Vagina (tissue), 2 donors: ENCODE data around the gene SGCA. TPM values are rescaled to one million over a fixed set of nuclear protein-coding genes. Genes with fewer than 3 reads are reported as not detected.

Source experiments
- DNase-seq, 2 donors: peaks; one replicate each; pipeline ENCODE4 v3.0.0-alpha.2; 2017; ENCODE audit errors: extremely low spot score in 2 of 2
- H3K27ac ChIP-seq: fragments of 200-600 bp; sonication (generic); one replicate; pipeline ENCODE4 v1.5.1; 2019
- H3K27me3 ChIP-seq: fragments of 200-600 bp; sonication (generic); one replicate; pipeline ENCODE4 v1.5.1; 2019
- H3K36me3 ChIP-seq, 2 donors: fragments of 200-600 bp; sonication (generic); one replicate each; pipeline ENCODE4 v1.5.1; 2017 to 2019
- H3K4me1 ChIP-seq: fragments of 200-600 bp; sonication (generic); one replicate; pipeline ENCODE4 v1.5.1; 2019
- H3K4me3 ChIP-seq, 2 donors: fragments of 200-600 bp; sonication (generic); 1 replicate in 1 of 2; 2 replicates in 1 of 2; pipeline ENCODE4 v1.5.1; 2016 to 2019
- H3K9me3 ChIP-seq: fragments of 200-600 bp; sonication (generic); one replicate; pipeline ENCODE4 v1.5.1; 2019
- CTCF ChIP-seq, 3 experiments: fragments of 450-650 bp in 2 of 3; fragments of 200-600 bp in 1 of 3; sonication (generic) in 1 of 3; IDR thresholded peaks; one replicate each; pipeline ENCODE4 v1.5.1; 2017 to 2019; ENCODE audit warnings: antibody characterized with exemption in 3 of 3, mild to moderate bottlenecking in 2 of 3, moderate library complexity in 2 of 3
- POLR2A ChIP-seq, 2 donors: fragments of 450-650 bp; IDR thresholded peaks; one replicate each; pipeline ENCODE4 v1.6.1; 2017; ENCODE audit warnings: antibody characterized with exemption in 2 of 2, mild to moderate bottlenecking in 2 of 2, moderate library complexity in 2 of 2
- POLR2AphosphoS5 ChIP-seq, 2 donors: sonication (generic); formaldehyde crosslinking; IDR thresholded peaks; one replicate each; pipeline ENCODE4 v1.9.0; 2017; ENCODE audit warnings: antibody characterized with exemption in 2 of 2, mild to moderate bottlenecking in 2 of 2, low read depth in 1 of 2; ENCODE audit not compliant: insufficient read depth in 1 of 2
- intact Hi-C: fragments of 100-400 bp; cut with DNase I; formaldehyde crosslinking; loops from one replicate; pipeline ENCODE4 v1.15.1; 2023
- total RNA-seq: library from RNA; depleted of rRNA; stranded (reverse); fragments of >200 nt; gene quantifications from one replicate; pipeline ENCODE4 v1.2.3, GENCODE V29; 2016

The SGCA gene
- total RNA-seq, 1 donor from 2014 or later: 2.2 TPM

- DNase-seq: no peak
- Histone ChIP-seq H3K27ac (peak overlapping the region; percentile 97), H3K4me1 (peaks cover 95% of the 10 kb centered on the region), H3K9me3 (no peaks in the 10 kb centered on the region), H3K4me3 (no peak overlapping the region), H3K27me3 (no peaks in the 10 kb centered on the region), H3K36me3 (peaks cover 4 to 86% of the 10 kb centered on the region in 2 donors)
- TF ChIP-seq POLR2A (IDR thresholded peaks at IDR 0.05): no peak
- no peak for TF ChIP-seq POLR2AphosphoS5 (IDR thresholded peaks at IDR 0.05; ENCODE audit: insufficient read depth in 1 of 2, low read depth in 1 of 2)
- TF ChIP-seq CTCF (IDR thresholded peaks at IDR 0.05): no peak
- intact Hi-C loops: no loop called here
These were observed 26.9 kb downstream of the SGCA start for GRCh38 chr17:50192618-50193291.

GRCh38 chr17:50194140-50194933, 28.5 kb downstream of the SGCA start:
- Histone ChIP-seq H3K36me3 (peaks cover 4 to 90% of the 10 kb centered on the region in 2 donors), H3K9me3 (no peaks in the 10 kb centered on the region), H3K4me1 (peaks cover 99% of the 10 kb centered on the region), H3K4me3 (peak overlapping the region in 1 of 2 donors; percentile 79), H3K27me3 (no peaks in the 10 kb centered on the region), H3K27ac (peak overlapping the region; percentile 97)
- TF ChIP-seq POLR2AphosphoS5 (IDR thresholded peaks at IDR 0.05; ENCODE audit: insufficient read depth in 1 of 2, low read depth in 1 of 2) (no peak), CTCF (IDR thresholded peaks at IDR 0.05) (no peak), POLR2A (IDR thresholded peaks at IDR 0.05) (no peak)
- no peak for DNase-seq
- intact Hi-C loops: no loop called here

- peaks cover 4 to 82% of the 10 kb centered on the region in 2 donors for H3K36me3 ChIP-seq
- no peaks in the 10 kb centered on the region for H3K9me3 ChIP-seq
- DNase-seq: no peak
- no peaks in the 10 kb centered on the region for H3K27me3 ChIP-seq
- peak overlapping the region in 1 of 2 donors; percentile 79 for H3K4me3 ChIP-seq
- intact Hi-C loops: no loop called here
- peaks cover 94% of the 10 kb centered on the region for H3K4me1 ChIP-seq
- peak overlapping the region; percentile 97 for H3K27ac ChIP-seq
- peak in 1 of 2 donors; percentile 11 for TF ChIP-seq POLR2AphosphoS5 (IDR thresholded peaks at IDR 0.05; ENCODE audit: insufficient read depth in 1 of 2, low read depth in 1 of 2)
- no peak for TF ChIP-seq POLR2A (IDR thresholded peaks at IDR 0.05)
These were observed 29.4 kb downstream of the SGCA start for GRCh38 chr17:50194934-50195865.

GRCh38 chr17:50196036-50196435, 30.2 kb downstream of the SGCA start:
- no peaks in the 10 kb centered on the region for H3K27me3 ChIP-seq
- TF ChIP-seq POLR2A (IDR thresholded peaks at IDR 0.05): no peak
- TF ChIP-seq POLR2AphosphoS5 (IDR thresholded peaks at IDR 0.05; ENCODE audit: insufficient read depth in 1 of 2, low read depth in 1 of 2): no peak
- TF ChIP-seq CTCF (IDR thresholded peaks at IDR 0.05): no peak
- no peaks in the 10 kb centered on the region for H3K9me3 ChIP-seq
- DNase-seq: no peak
- intact Hi-C loops: no loop called here
- H3K36me3 ChIP-seq: peaks cover 4 to 76% of the 10 kb centered on the region in 2 donors
- peak overlapping the region in 1 of 2 donors; percentile 79 for H3K4me3 ChIP-seq
- H3K4me1 ChIP-seq: peaks cover 90% of the 10 kb centered on the region
- H3K27ac ChIP-seq: peak overlapping the region; percentile 97

GRCh38 chr17:50196826-50197225, 31.0 kb downstream of the SGCA start:
- Histone ChIP-seq H3K4me1 (peaks cover 83% of the 10 kb centered on the region), H3K27ac (peak overlapping the region; percentile 97), H3K4me3 (peak overlapping the region in 1 of 2 donors; percentile 79), H3K36me3 (peaks cover 4 to 69% of the 10 kb centered on the region in 2 donors), H3K27me3 (no peaks in the 10 kb centered on the region), H3K9me3 (no peaks in the 10 kb centered on the region)
- DNase-seq: no peak
- TF ChIP-seq POLR2AphosphoS5 (IDR thresholded peaks at IDR 0.05; ENCODE audit: insufficient read depth in 1 of 2, low read depth in 1 of 2): no peak
- TF ChIP-seq CTCF (IDR thresholded peaks at IDR 0.05): no peak
- TF ChIP-seq POLR2A (IDR thresholded peaks at IDR 0.05): no peak
- intact Hi-C loops: no loop called here
